H9 (cell line): Measurements from ENCODE around the gene ARAP1. TPM values are rescaled to one million over a fixed set of nuclear protein-coding genes. Genes with fewer than 3 reads are reported as not detected.

Experiments
- DNase-seq: peaks from one replicate; pipeline ENCODE4 v3.0.0-alpha.2; 2017
- H2AFZ ChIP-seq: one replicate; pipeline ENCODE4 v1.6.1; 2013; ENCODE audit warnings: mild to moderate bottlenecking, low read length, control low read depth, moderate library complexity
- H2AK5ac ChIP-seq: 2 replicates; pipeline ENCODE4 v1.6.1; 2013; ENCODE audit warnings: low read length, control low read depth, mixed read lengths; ENCODE audit not compliant: insufficient read length
- H2BK120ac ChIP-seq: one replicate; pipeline ENCODE4 v1.6.1; 2013; ENCODE audit warnings: low read depth, mild to moderate bottlenecking, low read length, control low read depth, inconsistent platforms; ENCODE audit not compliant: poor library complexity, severe bottlenecking
- H2BK12ac ChIP-seq: 2 replicates; pipeline ENCODE4 v1.6.1; 2013; ENCODE audit warnings: low read length, control low read depth, mixed read lengths, low read depth; ENCODE audit not compliant: insufficient read length
- H2BK15ac ChIP-seq: 2 replicates; pipeline ENCODE4 v1.6.1; 2013; ENCODE audit warnings: low read depth, low read length, control low read depth
- H2BK20ac ChIP-seq: one replicate; pipeline ENCODE4 v1.6.1; 2013; ENCODE audit warnings: low read depth, mild to moderate bottlenecking, low read length, control low read depth, inconsistent platforms; ENCODE audit not compliant: poor library complexity, severe bottlenecking
- H2BK5ac ChIP-seq: 2 replicates; pipeline ENCODE4 v1.6.1; 2013; ENCODE audit warnings: low read length, control low read depth, mixed read lengths; ENCODE audit not compliant: insufficient read length
- H3K14ac ChIP-seq: 2 replicates; pipeline ENCODE4 v1.6.1; 2013; ENCODE audit warnings: low read length, control low read depth; ENCODE audit not compliant: insufficient read depth
- H3K18ac ChIP-seq: 2 replicates; pipeline ENCODE4 v1.6.1; 2013; ENCODE audit warnings: low read depth, mild to moderate bottlenecking, mixed read lengths, low read length, control low read depth; ENCODE audit not compliant: insufficient read length
- H3K23ac ChIP-seq: 2 replicates; pipeline ENCODE4 v1.6.1; 2013; ENCODE audit warnings: low read length, control low read depth, mixed read lengths, low read depth; ENCODE audit not compliant: insufficient read length
- H3K23me2 ChIP-seq: 2 replicates; pipeline ENCODE4 v1.6.1; 2013; ENCODE audit warnings: low read depth, mild to moderate bottlenecking, mixed read lengths, low read length, control low read depth; ENCODE audit not compliant: insufficient read length, poor library complexity, severe bottlenecking
- H3K27ac ChIP-seq: 2 replicates; pipeline ENCODE4 v1.5.1; 2013; ENCODE audit warnings: low read length, control low read depth, mixed read lengths, low read depth; ENCODE audit not compliant: insufficient read length
- H3K27me3 ChIP-seq: 2 replicates; pipeline ENCODE4 v1.6.1; 2013; ENCODE audit warnings: low read length, control low read depth, inconsistent platforms; ENCODE audit not compliant: insufficient read depth
- H3K4ac ChIP-seq: 2 replicates; pipeline ENCODE4 v1.6.1; 2013; ENCODE audit warnings: low read depth, mild to moderate bottlenecking, control low read depth, inconsistent platforms, low read length, moderate library complexity
- H3K4me1 ChIP-seq: 2 replicates; pipeline ENCODE4 v1.6.1; 2013; ENCODE audit warnings: low read length, control low read depth, inconsistent platforms; ENCODE audit not compliant: insufficient read depth
- H3K4me2 ChIP-seq: 2 replicates; pipeline ENCODE4 v1.6.1; 2013; ENCODE audit warnings: low read length, control low read depth, mixed read lengths; ENCODE audit not compliant: insufficient read length, insufficient read depth
- H3K56ac ChIP-seq: 2 replicates; pipeline ENCODE4 v1.6.1; 2013; ENCODE audit warnings: low read depth, mild to moderate bottlenecking, mixed read lengths, low read length, control low read depth; ENCODE audit not compliant: insufficient read length
- H3K79me1 ChIP-seq: 2 replicates; pipeline ENCODE4 v1.6.1; 2013; ENCODE audit warnings: low read depth, mild to moderate bottlenecking, moderate library complexity, low read length, control low read depth, inconsistent platforms; ENCODE audit not compliant: insufficient read depth, poor library complexity, severe bottlenecking
- H3K79me2 ChIP-seq: 2 replicates; pipeline ENCODE4 v1.6.1; 2013; ENCODE audit warnings: low read length, control low read depth, inconsistent platforms; ENCODE audit not compliant: insufficient read depth
- H3K9ac ChIP-seq: 2 replicates; pipeline ENCODE4 v1.6.1; 2013; ENCODE audit warnings: low read length, control low read depth, mixed read lengths; ENCODE audit not compliant: insufficient read length; ENCODE audit errors: extremely low read depth
- H3K9me3 ChIP-seq: one replicate; pipeline ENCODE4 v1.6.1; 2013; ENCODE audit warnings: low read depth, low read length, inconsistent platforms; ENCODE audit not compliant: control insufficient read depth
- H3T11ph ChIP-seq: one replicate; pipeline ENCODE4 v1.6.1; 2013; ENCODE audit warnings: mild to moderate bottlenecking, low read length, control low read depth, inconsistent platforms
- H4K20me1 ChIP-seq: one replicate; pipeline ENCODE4 v1.6.1; 2013; ENCODE audit not compliant: control insufficient read depth, insufficient read length, insufficient read depth
- H4K5ac ChIP-seq: 2 replicates; pipeline ENCODE4 v1.6.1; 2013; ENCODE audit warnings: low read depth, mild to moderate bottlenecking, mixed read lengths, low read length, control low read depth; ENCODE audit not compliant: insufficient read length
- H4K8ac ChIP-seq: replicated peaks from 2 replicates; pipeline ENCODE4 v1.6.1; 2013; ENCODE audit warnings: low read length, control low read depth, mixed read lengths, low read depth; ENCODE audit not compliant: insufficient read length
- H4K91ac ChIP-seq: 2 replicates; pipeline ENCODE4 v1.6.1; 2013; ENCODE audit warnings: low read depth, mild to moderate bottlenecking, moderate library complexity, mixed read lengths, low read length, control low read depth; ENCODE audit not compliant: insufficient read length
- H3K27ac Mint-ChIP-seq, 3 experiments: 2 replicates in 2 of 3; 3 replicates in 1 of 3; pipeline ENCODE4 v1.8.0; 2020 to 2021; ENCODE audit warnings: mixed read lengths in 3 of 3, mild to moderate bottlenecking in 1 of 3, moderate library complexity in 1 of 3
- H3K27me3 Mint-ChIP-seq: 2 replicates; pipeline ENCODE4 v1.8.0; 2021; ENCODE audit warnings: low read depth, mild to moderate bottlenecking, moderate library complexity, mixed read lengths
- H3K36me3 Mint-ChIP-seq, 3 experiments: 2 replicates in 2 of 3; 3 replicates in 1 of 3; pipeline ENCODE4 v1.8.0; 2020 to 2021; ENCODE audit warnings: low read depth in 3 of 3, mixed read lengths in 3 of 3; ENCODE audit not compliant: insufficient read depth in 1 of 3
- H3K4me1 Mint-ChIP-seq, 2 experiments: 2 replicates each; pipeline ENCODE4 v1.8.0; 2020; ENCODE audit warnings: mixed read lengths in 2 of 2
- H3K4me3 Mint-ChIP-seq, 2 experiments: 2 replicates in 1 of 2; 3 replicates in 1 of 2; pipeline ENCODE4 v1.8.0; 2020 to 2021; ENCODE audit warnings: mild to moderate bottlenecking in 2 of 2, mixed read lengths in 2 of 2, moderate library complexity in 1 of 2
- H3K9me3 Mint-ChIP-seq, 2 experiments: 2 replicates in 1 of 2; 3 replicates in 1 of 2; pipeline ENCODE4 v1.8.0; 2020; ENCODE audit warnings: mild to moderate bottlenecking in 2 of 2, mixed read lengths in 2 of 2, moderate library complexity in 1 of 2
- WGBS: extraction: QIAGEN DNeasy Blood & Tissue Kit; methylation state at CpG from one replicate; pipeline ENCODE4 v1.1.7; 2013; ENCODE audit warnings: missing lambda C conversion rate, low lambda C conversion rate, mixed read lengths; ENCODE audit not compliant: insufficient read length; ENCODE audit errors: extremely low coverage; 5-methylcytosine and 5-hydroxymethylcytosine counted together
- total RNA-seq: library from RNA; stranded (reverse); gene quantifications from 2 replicates; pipeline ENCODE4 v1.2.1, GENCODE V29; 2021
- TF ChIP-seq, protein P1 (sequence below): fragments of 200-600 bp; sonication (generic); conservative IDR thresholded peaks from 3 replicates; pipeline ENCODE4 v1.8.0; 2021; ENCODE audit warnings: antibody characterized with exemption, mild to moderate bottlenecking

Gene ARAP1
- total RNA-seq, 1 experiment from 2014 or later, result 59.4 TPM

- no peak overlapping the region for H3K4me3 Mint-ChIP-seq
- no peak overlapping the region for H3K4ac ChIP-seq
- no peak overlapping the region for H2AK5ac ChIP-seq
- no peaks in the 10 kb centered on the region for H3K23me2 ChIP-seq
- no peak overlapping the region for H3K4me2 ChIP-seq
- H3K23ac ChIP-seq, result no peak overlapping the region
- H3K27ac ChIP-seq, result no peak overlapping the region
- no peak overlapping the region for H2AFZ ChIP-seq
- peak overlapping the region; percentile 12 for H2BK12ac ChIP-seq
- no peaks in the 10 kb centered on the region for H3K79me1 ChIP-seq
- TF ChIP-seq, protein P1, sequence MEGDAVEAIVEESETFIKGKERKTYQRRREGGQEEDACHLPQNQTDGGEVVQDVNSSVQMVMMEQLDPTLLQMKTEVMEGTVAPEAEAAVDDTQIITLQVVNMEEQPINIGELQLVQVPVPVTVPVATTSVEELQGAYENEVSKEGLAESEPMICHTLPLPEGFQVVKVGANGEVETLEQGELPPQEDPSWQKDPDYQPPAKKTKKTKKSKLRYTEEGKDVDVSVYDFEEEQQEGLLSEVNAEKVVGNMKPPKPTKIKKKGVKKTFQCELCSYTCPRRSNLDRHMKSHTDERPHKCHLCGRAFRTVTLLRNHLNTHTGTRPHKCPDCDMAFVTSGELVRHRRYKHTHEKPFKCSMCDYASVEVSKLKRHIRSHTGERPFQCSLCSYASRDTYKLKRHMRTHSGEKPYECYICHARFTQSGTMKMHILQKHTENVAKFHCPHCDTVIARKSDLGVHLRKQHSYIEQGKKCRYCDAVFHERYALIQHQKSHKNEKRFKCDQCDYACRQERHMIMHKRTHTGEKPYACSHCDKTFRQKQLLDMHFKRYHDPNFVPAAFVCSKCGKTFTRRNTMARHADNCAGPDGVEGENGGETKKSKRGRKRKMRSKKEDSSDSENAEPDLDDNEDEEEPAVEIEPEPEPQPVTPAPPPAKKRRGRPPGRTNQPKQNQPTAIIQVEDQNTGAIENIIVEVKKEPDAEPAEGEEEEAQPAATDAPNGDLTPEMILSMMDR, result no peak
- no peak overlapping the region for H2BK120ac ChIP-seq
- no peak overlapping the region for H3K18ac ChIP-seq
- H3K4me1 ChIP-seq, result peaks cover 21% of the 10 kb centered on the region
- no peak overlapping the region for H3K56ac ChIP-seq
- H4K91ac ChIP-seq, result no peak overlapping the region
- no peak overlapping the region for H2BK5ac ChIP-seq
- no peak overlapping the region for H4K5ac ChIP-seq
- no peaks in the 10 kb centered on the region for H3K9me3 ChIP-seq
- no peak overlapping the region for H3K9ac ChIP-seq
- H2BK15ac ChIP-seq, result no peak overlapping the region
- H4K20me1 ChIP-seq, result no peaks in the 10 kb centered on the region
- no peak for DNase-seq
- no peak overlapping the region for H4K8ac ChIP-seq
- H3K14ac ChIP-seq, result no peak overlapping the region
- WGBS, result no CpG with 5 or more reads among the region's 2 CpGs
- H3K4me1 Mint-ChIP-seq, result peaks cover 61 to 62% of the 10 kb centered on the region in 2 experiments
- no peaks in the 10 kb centered on the region for H3K27me3 ChIP-seq
- H3K79me2 ChIP-seq, result peaks cover 12% of the 10 kb centered on the region; the same call in 1 of the 2 replicates
- no peak overlapping the region for H3T11ph ChIP-seq
- no peaks in the 10 kb centered on the region for H3K27me3 Mint-ChIP-seq
- peak overlapping the region in 2 of 3 experiments; percentile 7 to 87; a peak in 2 of 7 replicates for H3K27ac Mint-ChIP-seq
- H2BK20ac ChIP-seq, result no peak overlapping the region
- H3K9me3 Mint-ChIP-seq, result no peaks in the 10 kb centered on the region
- peaks cover 0 to 7% (median 5%) of the 10 kb centered on the region in 3 experiments; a peak in 3 of 7 replicates for H3K36me3 Mint-ChIP-seq
Observed at GRCh38 chr11:72740060-72740424, 12.2 kb downstream of the ARAP1 start.
